A673 (cell line): ENCODE results near the gene UCP2. TPM values are rescaled to one million over a fixed set of nuclear protein-coding genes. Genes with fewer than 3 reads are reported as not detected.

Source experiments
- BruUV-seq: library from RNA; stranded (reverse); fragments of 400-500 nt; replicated peaks from 2 replicates; lab custom pipeline; 2021; lab: Mats Ljungman, UMichigan
- CTCF ChIA-PET: fragments of 300-600 bp; sonication (Branson Sonifier 250); formaldehyde crosslinking; loops from one replicate; lab custom pipeline; 2022; ENCODE audit warnings: antibody characterized with exemption; lab: Charles Lee
- POLR2A ChIA-PET: fragments of 300-600 bp; sonication (Branson Sonifier 250); formaldehyde crosslinking; loops from one replicate; lab custom pipeline; 2022; ENCODE audit warnings: antibody characterized with exemption; ENCODE audit not compliant: low non-redundant PET; lab: Charles Lee
- DNase-seq: peaks from one replicate; pipeline ENCODE4 v3.0.0-alpha.2; 2015; ENCODE audit warnings: low spot score
- H3K27ac ChIP-seq: fragments of 200-600 bp; sonication (generic); 2 replicates; pipeline ENCODE4 v1.5.1; 2016; ENCODE audit warnings: mixed run types, low read depth, mild to moderate bottlenecking, mixed read lengths, antibody characterized with exemption, low read length; ENCODE audit not compliant: poor library complexity, severe bottlenecking
- H3K27me3 ChIP-seq: fragments of 200-600 bp; sonication (generic); replicated peaks from 2 replicates; pipeline ENCODE4 v1.6.1; 2017; ENCODE audit warnings: mixed run types, low read depth, mild to moderate bottlenecking, mixed read lengths, antibody characterized with exemption, low read length; ENCODE audit not compliant: insufficient read depth, poor library complexity
- H3K36me3 ChIP-seq: fragments of 200-600 bp; sonication (generic); 2 replicates; pipeline ENCODE4 v1.6.1; 2016; ENCODE audit warnings: mixed run types, mild to moderate bottlenecking, mixed read lengths, antibody characterized with exemption, low read length; ENCODE audit not compliant: insufficient read depth, poor library complexity, severe bottlenecking
- H3K4me1 ChIP-seq: fragments of 200-600 bp; sonication (generic); 2 replicates; pipeline ENCODE4 v1.6.1; 2017; ENCODE audit warnings: mixed run types, mild to moderate bottlenecking, mixed read lengths, antibody characterized with exemption, low read length; ENCODE audit not compliant: insufficient read depth, poor library complexity, severe bottlenecking
- H3K4me3 ChIP-seq: fragments of 200-600 bp; sonication (generic); 2 replicates; pipeline ENCODE4 v1.5.1; 2016; ENCODE audit warnings: low read depth, mixed run types, mild to moderate bottlenecking, mixed read lengths, low read length; ENCODE audit not compliant: poor library complexity, severe bottlenecking
- H3K9me3 ChIP-seq: fragments of 200-600 bp; sonication (generic); 2 replicates; pipeline ENCODE4 v1.6.1; 2016; ENCODE audit warnings: mixed run types, low read depth, mild to moderate bottlenecking, mixed read lengths, antibody characterized with exemption, low read length; ENCODE audit not compliant: poor library complexity, severe bottlenecking
- CTCF ChIP-seq: fragments of 300-800, 200-600 bp; sonication (generic); conservative IDR thresholded peaks from 2 replicates; pipeline ENCODE4 v1.5.1; 2017; ENCODE audit warnings: low read depth, mild to moderate bottlenecking, antibody characterized with exemption, low read length, moderate library complexity, mixed read lengths
- EZH2 ChIP-seq: fragments of 200-600 bp; sonication (generic); IDR thresholded peaks from 2 replicates; pipeline ENCODE4 v1.6.1; 2017; ENCODE audit warnings: borderline replicate concordance, low read depth, mild to moderate bottlenecking, mixed read lengths, antibody characterized with exemption, low read length; ENCODE audit not compliant: poor library complexity, severe bottlenecking
- intact Hi-C: fragments of 100-400 bp; cut with micrococcal nuclease; formaldehyde crosslinking; loops from one replicate; pipeline ENCODE4 v1.10.0; 2022; ENCODE audit not compliant: unreplicated experiment
- total RNA-seq: library from RNA; stranded (reverse); gene quantifications from 2 replicates; pipeline ENCODE4 v1.2.3, GENCODE V29; 2021

Gene UCP2
- total RNA-seq, 1 experiment from 2014 or later = 88.5 TPM

- Histone ChIP-seq H3K27me3 (no peaks in the 10 kb centered on the region), H3K4me1 (no peaks in the 10 kb centered on the region), H3K36me3 (no peaks in the 10 kb centered on the region), H3K9me3 (no peaks in the 10 kb centered on the region), H3K27ac (no peak overlapping the region), H3K4me3 (no peak overlapping the region)
- POLR2A ChIA-PET = no interaction called here
- no peak for DNase-seq
- no TSS peak for BruUV-seq
- intact Hi-C loops = no loop called here
- CTCF ChIA-PET = no interaction called here
- no peak for TF ChIP-seq EZH2
- no peak for TF ChIP-seq CTCF
These were observed 24.8 kb downstream of the UCP2 start for GRCh38 chr11:73957654-73958361.

GRCh38 chr11:73956876-73957653 is 25.6 kb downstream of the UCP2 start:
- ChIA-PET POLR2A (no interaction called here), CTCF (no interaction called here)
- no peaks in the 10 kb centered on the region for H3K27me3 ChIP-seq
- no peaks in the 10 kb centered on the region for H3K9me3 ChIP-seq
- TF ChIP-seq CTCF (no peak), EZH2 (no peak)
- no peaks in the 10 kb centered on the region for H3K36me3 ChIP-seq
- H3K4me1 ChIP-seq = no peaks in the 10 kb centered on the region
- intact Hi-C loops = no loop called here
- DNase-seq = no peak
- no peak overlapping the region for H3K27ac ChIP-seq
- BruUV-seq = no TSS peak
- no peak overlapping the region for H3K4me3 ChIP-seq

GRCh38 chr11:73951797-73952196 is 30.8 kb downstream of the UCP2 start:
- CTCF ChIA-PET = no interaction called here
- BruUV-seq = no TSS peak

More at GRCh38 chr11:73951797-73952196, 30.8 kb downstream of the UCP2 start:
- TF ChIP-seq EZH2 (no peak), CTCF (no peak)
- POLR2A ChIA-PET = no interaction called here
- intact Hi-C loops = no loop called here
- no peaks in the 10 kb centered on the region for H3K4me1 ChIP-seq
- no peak for DNase-seq
- no peaks in the 10 kb centered on the region for H3K36me3 ChIP-seq
- no peak overlapping the region for H3K4me3 ChIP-seq
- no peaks in the 10 kb centered on the region for H3K27me3 ChIP-seq
- no peak overlapping the region for H3K27ac ChIP-seq
- no peaks in the 10 kb centered on the region for H3K9me3 ChIP-seq
